KG1 (cell line): ENCODE data around the gene TTC31.

Source experiments
- DNase-seq: peaks from one replicate; lab custom pipeline; 2025; lab: John Stamatoyannopoulos, UW

The TTC31 gene

DNA sequence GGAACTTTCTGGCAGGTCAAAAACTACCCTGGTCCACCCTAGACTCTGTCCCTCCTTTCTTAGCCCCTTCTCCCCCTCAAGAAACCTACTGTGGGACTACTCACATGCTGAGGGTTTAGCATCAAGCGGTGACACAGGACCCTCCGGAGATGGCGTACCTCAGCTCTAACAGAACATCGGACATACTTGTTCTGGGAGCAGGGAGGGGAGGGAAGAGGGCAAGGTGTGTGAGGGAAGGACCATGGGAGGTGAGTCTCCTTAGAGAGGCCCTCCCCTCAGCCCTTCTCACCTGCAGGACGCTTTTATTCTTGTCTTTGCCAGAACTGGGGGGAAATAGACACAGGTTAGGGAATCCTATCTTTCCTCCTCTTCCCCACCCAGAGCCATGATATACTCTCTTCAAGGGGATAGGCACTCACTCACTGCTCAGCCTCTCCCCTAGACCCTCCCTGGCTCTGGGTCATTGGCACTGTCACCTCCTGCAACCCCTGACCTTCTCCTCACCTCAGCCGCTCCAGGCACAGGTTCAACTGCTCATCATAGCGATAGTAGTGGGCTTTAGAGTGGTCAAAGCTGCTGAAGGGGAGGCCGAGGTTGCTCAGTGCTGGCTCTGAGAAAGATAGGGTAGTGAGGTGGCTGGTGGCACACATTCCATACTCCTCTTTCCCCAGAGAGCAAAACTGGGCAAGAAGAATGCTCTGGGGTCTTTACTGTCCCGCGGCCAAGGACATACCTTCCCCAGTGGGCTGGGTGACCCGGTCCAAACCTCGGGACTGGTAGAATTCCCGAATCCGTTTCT lies 22.8 kb downstream of the TTC31 start:
- DNase-seq: no peak

- peak; percentile 97 for DNase-seq
Measured at GRCh38 chr2:74507145-74507925, 24.5 kb downstream of the TTC31 start, which contains the start of gene PCGF1. PCGF1 (minus strand) TSS chr2:74507695; CDS start chr2:74507668, 27 bp downstream.

DNA sequence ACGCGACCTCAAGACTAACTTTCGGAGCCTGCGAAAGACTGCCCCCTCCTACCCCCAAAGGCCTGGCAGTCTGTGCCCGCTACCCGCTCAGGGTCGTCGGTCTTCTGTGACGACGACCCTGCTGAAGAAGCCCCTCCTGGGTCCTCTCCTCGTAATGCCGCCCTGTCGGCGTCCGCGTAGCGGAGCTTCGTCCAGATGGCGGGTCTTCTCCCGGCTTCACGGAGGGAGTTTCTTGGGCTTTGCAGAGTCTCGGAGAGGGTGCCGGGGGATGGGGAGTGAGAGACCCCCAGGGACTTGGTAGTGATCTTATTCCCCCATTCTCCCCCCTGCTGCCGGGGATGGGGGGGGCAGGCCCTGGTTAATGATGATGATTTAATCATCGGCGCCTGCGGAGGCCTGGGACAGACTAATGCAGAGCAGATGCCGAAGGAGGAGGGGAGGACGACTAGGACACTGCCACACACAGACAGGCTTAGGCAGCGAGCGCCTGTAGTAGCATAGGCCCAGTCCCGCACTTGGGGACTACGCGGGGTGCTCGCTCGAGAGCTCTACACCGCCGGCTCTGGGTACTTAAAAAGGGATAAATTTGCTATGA lies 25.1 kb downstream of the TTC31 start:
- no peak for DNase-seq

GRCh38 chr2:74510272-74510671 lies 27.4 kb downstream of the TTC31 start:
- no peak for DNase-seq

GRCh38 chr2:74511104-74511989 lies 28.5 kb downstream of the TTC31 start:
- no peak for DNase-seq

DNA sequence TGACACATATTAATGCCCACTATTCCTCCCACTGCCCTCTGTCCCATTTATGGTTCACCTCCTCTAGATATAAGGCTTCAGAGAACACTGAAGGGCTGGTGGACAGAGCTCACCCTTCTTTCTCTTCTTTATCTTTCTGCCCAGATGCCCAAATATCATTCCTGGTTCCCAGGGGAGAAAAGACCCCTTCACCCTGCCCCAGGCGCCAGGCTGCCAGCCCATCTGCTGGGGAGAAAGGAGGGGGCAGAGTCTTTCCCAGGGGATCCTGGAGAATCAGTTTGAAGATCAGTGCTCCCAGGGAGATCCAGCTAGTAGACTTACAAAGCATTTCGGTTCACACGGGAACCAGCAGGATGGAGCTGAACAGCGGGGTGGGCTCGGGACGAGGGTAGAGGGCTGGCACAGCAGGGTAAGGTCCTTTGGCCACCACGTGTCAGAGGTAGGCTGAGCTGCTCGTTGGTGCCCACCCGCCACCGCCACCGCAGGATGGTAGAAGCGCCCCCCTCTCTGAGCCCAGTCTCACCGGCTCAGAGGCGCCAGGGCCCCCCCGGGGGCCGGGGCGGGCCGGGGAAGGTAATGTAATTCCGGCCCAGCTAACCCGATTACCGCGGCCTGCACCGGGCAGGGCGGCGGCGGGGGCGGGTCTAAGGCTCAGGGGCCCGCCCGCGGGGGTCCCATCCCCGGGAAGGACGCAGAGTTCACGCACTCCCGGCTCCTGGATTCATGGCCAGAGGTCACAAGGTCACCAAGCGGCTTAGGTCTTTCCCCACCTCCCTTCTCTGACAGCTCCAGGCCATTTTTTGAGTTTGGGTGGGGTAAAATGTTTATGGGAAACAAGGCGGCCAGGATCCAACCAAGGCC lies 30.1 kb downstream of the TTC31 start:
- no peak for DNase-seq

DNA sequence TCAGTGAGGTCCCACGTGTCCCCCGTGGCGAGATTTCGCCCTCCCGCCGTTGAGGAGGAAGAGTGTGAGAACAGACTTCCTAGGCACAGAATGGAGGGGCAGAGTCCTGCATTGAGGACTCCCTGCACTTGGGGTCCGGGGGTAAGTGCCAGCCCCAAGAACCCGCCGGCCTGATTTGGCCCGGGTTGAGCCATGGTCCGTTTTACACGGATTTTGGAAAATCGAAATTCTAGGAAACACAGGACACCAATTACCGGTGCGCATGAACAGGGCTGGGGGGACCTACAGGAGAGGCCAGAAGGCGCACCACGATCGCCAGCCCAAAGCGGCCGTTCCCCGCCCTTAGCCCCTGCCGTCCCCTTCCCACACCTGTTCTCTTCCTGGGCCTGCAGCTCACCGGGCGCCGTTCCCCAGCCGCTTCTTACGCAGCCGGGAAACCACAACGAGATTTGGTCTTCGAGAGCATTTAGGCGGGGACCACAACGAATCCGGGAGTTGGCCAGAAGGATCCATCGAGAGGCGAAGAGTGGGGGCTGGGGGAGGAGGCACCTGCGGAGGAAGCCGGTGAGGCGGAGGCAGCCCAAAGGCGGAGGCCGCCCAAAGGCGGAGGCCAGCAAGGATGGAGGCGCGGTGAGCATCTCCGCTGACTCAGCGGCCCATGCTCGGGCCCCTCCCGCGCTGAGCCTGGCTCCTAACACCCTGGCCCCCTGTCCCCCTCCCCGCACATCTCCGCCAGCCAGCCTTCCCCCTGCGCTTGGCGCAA lies 30.9 kb downstream of the TTC31 start:
- no peak for DNase-seq

DNA sequence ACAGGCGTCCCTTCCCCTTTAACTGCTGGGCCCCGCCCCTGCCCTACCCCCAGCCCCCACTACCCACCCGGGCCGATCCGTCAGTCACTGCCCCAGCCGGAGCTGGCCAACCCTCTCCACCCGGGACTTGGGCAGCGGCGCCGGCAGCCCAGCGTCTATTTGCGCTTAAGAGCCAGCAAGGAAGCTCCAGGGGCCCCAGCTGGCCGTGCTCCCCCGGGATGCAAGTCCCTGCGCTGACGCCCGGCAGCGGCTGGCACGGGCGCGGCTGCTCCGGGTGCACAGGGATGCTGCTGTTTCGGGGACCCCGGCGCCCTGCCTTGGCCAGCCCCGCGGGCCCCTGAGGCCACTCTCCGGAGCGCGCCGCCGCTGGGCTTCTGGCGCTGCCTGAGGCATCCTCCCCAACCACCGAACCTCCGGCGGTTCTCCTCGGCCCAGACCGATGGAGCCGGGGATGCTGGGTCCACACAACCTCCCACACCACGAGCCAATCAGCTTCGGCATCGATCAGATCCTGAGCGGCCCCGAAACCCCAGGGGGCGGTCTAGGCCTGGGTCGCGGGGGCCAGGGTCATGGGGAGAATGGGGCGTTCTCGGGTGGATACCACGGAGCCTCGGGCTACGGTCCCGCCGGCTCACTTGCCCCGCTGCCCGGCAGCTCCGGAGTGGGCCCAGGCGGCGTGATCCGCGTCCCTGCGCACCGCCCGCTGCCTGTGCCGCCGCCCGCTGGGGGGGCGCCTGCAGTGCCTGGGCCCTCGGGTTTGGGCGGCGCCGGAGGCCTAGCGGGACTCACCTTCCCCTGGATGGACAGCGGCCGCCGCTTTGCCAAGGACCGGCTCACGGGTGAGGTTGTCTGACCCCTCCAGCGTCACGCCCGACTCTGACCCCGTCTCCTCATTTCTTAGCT lies 31.7 kb downstream of the TTC31 start, which contains the start of gene TLX2:
Gene TLX2 (plus strand): TSS at position 83 of the 903 bp plus-strand sequence. CDS start 357 bp downstream, at position 440.
- no peak for DNase-seq

DNA sequence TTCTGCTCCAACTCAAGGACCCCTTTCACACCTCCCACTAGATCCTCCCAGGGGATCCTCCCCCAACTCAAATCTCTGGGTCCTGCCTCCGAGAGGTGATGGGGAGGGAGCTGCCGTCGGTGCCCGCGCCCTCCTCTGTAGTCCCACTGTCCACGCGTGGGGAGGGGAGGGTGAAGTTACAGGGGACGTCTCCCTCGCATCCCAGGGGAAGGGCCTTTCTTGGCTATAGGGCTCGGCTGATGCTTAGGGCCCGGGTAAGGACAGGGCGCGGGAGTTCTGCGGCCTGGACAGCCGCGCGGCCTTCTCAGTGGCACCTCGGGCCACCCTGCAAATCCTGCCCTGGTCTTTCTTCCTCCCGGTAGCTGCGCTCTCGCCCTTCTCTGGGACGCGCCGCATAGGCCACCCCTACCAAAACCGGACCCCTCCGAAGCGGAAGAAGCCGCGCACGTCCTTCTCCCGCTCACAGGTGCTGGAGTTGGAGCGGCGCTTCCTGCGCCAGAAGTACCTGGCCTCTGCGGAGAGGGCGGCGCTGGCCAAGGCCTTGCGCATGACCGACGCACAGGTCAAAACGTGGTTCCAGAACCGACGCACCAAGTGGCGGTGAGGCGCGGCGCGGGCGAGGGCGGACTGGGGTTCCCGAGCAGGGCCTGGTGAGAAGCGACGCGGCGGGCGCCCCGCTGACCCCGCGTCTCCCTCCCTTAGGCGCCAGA lies 32.5 kb downstream of the TTC31 start:
- no peak for DNase-seq

- no peak for DNase-seq
Measured at GRCh38 chr2:74515981-74516633, 33.2 kb downstream of the TTC31 start.

DNA sequence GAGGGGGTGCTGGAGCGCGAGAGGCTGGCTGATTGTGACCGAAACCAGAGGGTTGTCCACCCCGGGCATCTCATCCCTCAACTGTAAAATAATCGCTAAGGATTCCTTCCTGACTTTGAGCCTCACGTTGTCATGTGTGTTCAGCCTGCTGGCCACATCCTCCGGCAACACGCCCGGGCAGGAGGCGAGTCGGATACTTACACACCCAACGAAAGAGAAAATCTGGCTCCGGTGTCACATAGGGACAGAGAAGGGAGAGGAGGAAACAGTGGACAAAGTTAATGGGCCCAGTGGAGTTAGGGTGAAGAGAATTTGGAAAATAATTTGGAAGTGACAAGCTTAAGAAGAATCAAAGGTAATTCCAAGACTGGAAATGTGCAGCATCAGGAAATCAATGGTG lies 33.8 kb downstream of the TTC31 start:
- DNase-seq: no peak

DNA sequence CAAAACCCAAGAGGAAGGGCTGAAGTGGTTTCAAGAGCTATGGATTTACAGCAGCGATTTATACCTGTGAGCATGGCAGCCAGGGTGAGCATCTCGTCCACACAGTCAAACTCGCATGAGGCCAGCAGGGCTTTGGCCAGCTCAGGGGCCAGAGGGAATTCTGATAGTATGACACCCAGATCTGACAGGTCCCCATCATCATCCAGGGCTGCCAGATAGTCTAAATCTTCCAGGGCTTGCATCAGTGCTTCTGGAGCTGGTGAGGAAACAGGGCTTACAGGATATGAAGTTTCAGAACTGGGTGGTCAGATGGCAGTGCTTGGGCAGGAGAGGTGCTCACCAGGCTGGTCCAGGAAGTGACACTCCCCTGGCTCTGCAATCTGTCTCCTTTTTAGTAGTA lies 39.6 kb downstream of the TTC31 start:
- no peak for DNase-seq

GRCh38 chr2:74524005-74524404 lies 41.1 kb downstream of the TTC31 start:
- DNase-seq: no peak

DNA sequence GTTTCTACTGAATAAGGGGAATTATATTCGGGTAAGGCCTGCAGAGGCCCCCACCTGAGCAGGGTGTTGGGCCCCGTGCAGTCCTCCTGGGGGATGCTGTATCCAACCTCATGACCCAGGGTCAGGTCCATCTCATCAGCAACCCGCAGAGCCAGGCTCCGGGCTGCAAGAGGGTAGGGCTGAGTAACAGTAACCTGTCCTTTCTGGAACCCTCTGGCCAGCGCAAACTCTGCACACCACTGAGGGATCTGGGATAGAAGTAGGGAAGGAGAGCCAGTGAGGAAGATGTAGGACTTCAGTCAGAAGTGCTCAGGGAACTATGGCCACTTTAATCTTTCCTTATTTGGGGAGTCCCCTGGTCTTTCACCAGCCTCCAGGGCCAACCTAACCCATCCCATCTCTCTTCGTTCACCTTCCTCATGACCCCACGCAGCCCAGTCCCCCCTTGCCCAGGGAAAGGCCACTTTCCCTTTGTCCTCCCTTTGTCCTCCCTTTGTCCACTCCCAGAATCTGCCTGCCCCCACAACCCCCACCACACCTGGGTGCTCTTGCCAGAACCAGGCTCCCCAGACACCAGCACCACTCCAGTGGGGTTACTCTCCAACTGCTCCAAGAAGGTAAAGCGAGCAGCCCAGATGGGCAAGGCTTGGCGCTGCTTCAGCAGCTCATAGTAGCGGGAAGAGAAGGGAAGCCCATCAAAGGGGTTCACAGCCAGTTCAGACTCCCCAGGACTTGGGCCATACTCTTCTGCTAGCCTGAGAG lies 42.3 kb downstream of the TTC31 start:
- no peak for DNase-seq

DNA sequence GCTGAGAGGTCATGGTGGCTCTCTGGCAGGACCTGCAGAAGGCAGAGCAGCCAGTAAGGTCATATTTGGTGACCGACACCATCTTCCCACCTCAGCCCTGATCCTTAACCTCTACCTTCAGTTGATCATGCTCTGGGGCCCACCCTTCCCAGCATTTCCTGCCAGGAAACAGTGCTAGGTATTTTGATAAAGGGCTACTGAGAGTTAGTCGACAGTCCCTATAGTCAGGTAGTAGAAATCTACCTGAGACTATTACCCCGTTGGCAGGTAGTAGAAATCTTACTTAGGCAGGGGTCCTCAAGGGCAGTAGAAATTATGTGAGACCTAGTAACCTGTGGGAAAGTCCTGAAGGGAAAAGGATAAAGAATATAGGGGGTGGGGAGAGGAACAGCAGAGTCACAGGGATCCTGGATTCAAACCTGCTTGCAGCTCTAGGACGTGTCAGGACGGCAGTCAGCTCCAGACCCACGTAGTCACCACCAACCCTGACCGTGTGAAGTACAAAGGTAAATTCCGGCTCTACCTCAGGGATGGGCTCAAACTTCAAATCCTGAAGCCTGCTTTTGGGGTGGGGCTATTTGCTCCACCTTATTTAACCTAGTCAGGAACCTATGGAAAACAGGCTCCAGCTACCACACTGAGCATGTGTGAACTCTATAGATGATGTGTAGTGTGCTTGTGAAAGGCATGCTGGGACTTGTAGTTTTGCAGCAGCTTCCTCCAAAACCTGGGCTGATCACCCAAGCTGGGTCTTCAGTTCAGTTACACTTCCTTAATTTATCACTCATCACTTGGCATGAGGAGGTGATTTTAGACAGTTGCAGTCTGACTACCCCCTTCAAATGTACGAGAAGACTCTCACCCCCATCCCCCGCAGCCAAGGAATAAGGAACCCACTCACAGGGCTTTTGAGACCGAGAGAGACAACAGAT lies 43.1 kb downstream of the TTC31 start, which contains the start of gene DQX1:
Gene DQX1 (minus strand): TSS at position 515 of the 932 bp plus-strand sequence. CDS start 502 bp downstream, at position 13.
- no peak for DNase-seq
